Thyroid gland (tissue), 4 donors: ENCODE measurements around the gene RGS8.

Experiments
- POLR2A ChIP-seq, 2 donors: fragments of 450-650 bp; IDR thresholded peaks; one replicate each; pipeline ENCODE4 v1.6.1; 2017; ENCODE audit warnings: antibody characterized with exemption in 2 of 2, mild to moderate bottlenecking in 2 of 2, moderate library complexity in 1 of 2
- TF ChIP-seq, protein P1 (sequence below), 6 experiments: fragments of 200-600 bp in 3 of 6; fragments of 450-650 bp in 3 of 6; sonication (generic) in 3 of 6; IDR thresholded peaks; one replicate each; pipeline ENCODE4 v1.5.1; 2016 to 2019; ENCODE audit warnings: antibody characterized with exemption in 6 of 6, mild to moderate bottlenecking in 2 of 6, inconsistent platforms in 1 of 6, moderate library complexity in 1 of 6

DNA sequence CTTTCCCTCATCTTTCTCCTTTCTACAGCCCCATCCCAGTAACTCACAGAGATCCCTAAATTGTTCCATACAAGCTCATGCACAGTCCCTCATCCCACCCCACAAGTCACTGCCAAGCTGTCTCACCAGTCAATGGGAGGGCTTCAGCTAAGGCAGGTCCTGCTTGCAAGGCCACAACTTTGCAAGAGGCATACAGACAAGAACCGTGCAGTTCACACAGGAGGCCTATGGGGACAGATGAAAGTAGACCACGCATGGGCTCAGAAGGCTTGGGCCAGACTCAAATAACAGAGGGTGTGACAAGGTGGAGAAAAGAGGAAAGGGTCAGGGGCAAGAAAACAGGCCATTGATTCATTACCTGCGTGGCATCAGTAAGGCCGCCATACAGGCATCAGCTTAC lies 15.1 kb downstream of the RGS8 start:
- TF ChIP-seq, protein P1, sequence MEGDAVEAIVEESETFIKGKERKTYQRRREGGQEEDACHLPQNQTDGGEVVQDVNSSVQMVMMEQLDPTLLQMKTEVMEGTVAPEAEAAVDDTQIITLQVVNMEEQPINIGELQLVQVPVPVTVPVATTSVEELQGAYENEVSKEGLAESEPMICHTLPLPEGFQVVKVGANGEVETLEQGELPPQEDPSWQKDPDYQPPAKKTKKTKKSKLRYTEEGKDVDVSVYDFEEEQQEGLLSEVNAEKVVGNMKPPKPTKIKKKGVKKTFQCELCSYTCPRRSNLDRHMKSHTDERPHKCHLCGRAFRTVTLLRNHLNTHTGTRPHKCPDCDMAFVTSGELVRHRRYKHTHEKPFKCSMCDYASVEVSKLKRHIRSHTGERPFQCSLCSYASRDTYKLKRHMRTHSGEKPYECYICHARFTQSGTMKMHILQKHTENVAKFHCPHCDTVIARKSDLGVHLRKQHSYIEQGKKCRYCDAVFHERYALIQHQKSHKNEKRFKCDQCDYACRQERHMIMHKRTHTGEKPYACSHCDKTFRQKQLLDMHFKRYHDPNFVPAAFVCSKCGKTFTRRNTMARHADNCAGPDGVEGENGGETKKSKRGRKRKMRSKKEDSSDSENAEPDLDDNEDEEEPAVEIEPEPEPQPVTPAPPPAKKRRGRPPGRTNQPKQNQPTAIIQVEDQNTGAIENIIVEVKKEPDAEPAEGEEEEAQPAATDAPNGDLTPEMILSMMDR (IDR thresholded peaks at IDR 0.05): no peak
- TF ChIP-seq POLR2A (IDR thresholded peaks at IDR 0.05): no peak
